GM18873 (cell line): ENCODE data around the gene KCND2.
"Not testable (repeated sequence)": the region's sequence is repeated elsewhere in the genome, so short reads cannot be mapped to it uniquely, and the experiment has no call there.

ENCODE experiments used
- ATAC-seq: cut with Tn5 transposase; IDR thresholded peaks from one replicate; pipeline ENCODE4 v1.9.1; 2021; ENCODE audit warnings: mild to moderate bottlenecking, moderate library complexity, moderate number of reproducible peaks; ENCODE audit not compliant: unreplicated experiment, low FRiP score

KCND2 gene

GRCh38 chr7:120272701-120273475 lies at the start of gene KCND2:
Gene KCND2, plus strand, starts transcription at chr7:120273175.
- ATAC-seq = no peak

GRCh38 chr7:120226188-120226587 lies 46.8 kb upstream of the KCND2 start:
- ATAC-seq = no peak

- no peak for ATAC-seq
Observed at GRCh38 chr7:120227255-120227654, 45.7 kb upstream of the KCND2 start.

- ATAC-seq = no peak
Observed at GRCh38 chr7:120229084-120229483, 43.9 kb upstream of the KCND2 start.

GRCh38 chr7:120233338-120233737 lies 39.6 kb upstream of the KCND2 start:
- no peak for ATAC-seq

GRCh38 chr7:120240350-120240749 lies 32.6 kb upstream of the KCND2 start:
- ATAC-seq = not testable (repeated sequence)

GRCh38 chr7:120241973-120242372 lies 31.0 kb upstream of the KCND2 start:
- ATAC-seq = no peak

GRCh38 chr7:120254845-120255244 lies 18.1 kb upstream of the KCND2 start:
- ATAC-seq = no peak

- no peak for ATAC-seq
Observed at GRCh38 chr7:120256344-120257070, 16.5 kb upstream of the KCND2 start.

- ATAC-seq = no peak
Observed at GRCh38 chr7:120259386-120259785, 13.6 kb upstream of the KCND2 start.

GRCh38 chr7:120260111-120260510 lies 12.9 kb upstream of the KCND2 start:
- ATAC-seq = no peak

GRCh38 chr7:120272261-120272660 lies 714 bp upstream of the KCND2 start:
- peak; percentile 48 for ATAC-seq

- no peak for ATAC-seq
Observed at GRCh38 chr7:120273476-120273975, 551 bp downstream of the KCND2 start.

- no peak for ATAC-seq
Observed at GRCh38 chr7:120274482-120274881, 1.5 kb downstream of the KCND2 start.

- no peak for ATAC-seq
Observed at GRCh38 chr7:120274899-120275298, 1.9 kb downstream of the KCND2 start.

- ATAC-seq = no peak
Observed at GRCh38 chr7:120276720-120277119, 3.7 kb downstream of the KCND2 start.

- no peak for ATAC-seq
Observed at GRCh38 chr7:120278773-120279172, 5.8 kb downstream of the KCND2 start.

GRCh38 chr7:120280743-120281142 lies 7.8 kb downstream of the KCND2 start:
- no peak for ATAC-seq

GRCh38 chr7:120293027-120293426 lies 20.1 kb downstream of the KCND2 start:
- ATAC-seq = no peak

GRCh38 chr7:120302190-120302589 lies 29.2 kb downstream of the KCND2 start:
- no peak for ATAC-seq

GRCh38 chr7:120303105-120303504 lies 30.1 kb downstream of the KCND2 start:
- ATAC-seq = no peak

GRCh38 chr7:120304674-120305073 lies 31.7 kb downstream of the KCND2 start:
- no peak for ATAC-seq
